Trophoblast cell (in vitro differentiated cells and primary cell): ENCODE results near the gene LGALS9.

Experiments
- DNase-seq, 2 donors: peaks; one replicate each; pipeline ENCODE4 v3.0.0-alpha.2; 2016
- H2AFZ ChIP-seq: 2 replicates; pipeline ENCODE4 v1.6.1; 2013; ENCODE audit warnings: low read length, moderate library complexity, mild to moderate bottlenecking; ENCODE audit not compliant: insufficient read depth, poor library complexity
- H2AK5ac ChIP-seq: 2 replicates; pipeline ENCODE4 v1.6.1; 2013; ENCODE audit warnings: mild to moderate bottlenecking, low read length
- H2BK120ac ChIP-seq: 2 replicates; pipeline ENCODE4 v1.6.1; 2013; ENCODE audit warnings: low read length, mild to moderate bottlenecking, moderate library complexity; ENCODE audit not compliant: insufficient read depth, poor library complexity
- H2BK12ac ChIP-seq: 2 replicates; pipeline ENCODE4 v1.6.1; 2013; ENCODE audit warnings: mild to moderate bottlenecking, low read length, moderate library complexity
- H2BK5ac ChIP-seq: 2 replicates; pipeline ENCODE4 v1.6.1; 2013; ENCODE audit warnings: low read length, low read depth, moderate library complexity, mild to moderate bottlenecking; ENCODE audit not compliant: poor library complexity
- H3K14ac ChIP-seq: 2 replicates; pipeline ENCODE4 v1.6.1; 2013; ENCODE audit warnings: mild to moderate bottlenecking, low read length
- H3K18ac ChIP-seq: 2 replicates; pipeline ENCODE4 v1.6.1; 2013; ENCODE audit warnings: mild to moderate bottlenecking, low read length
- H3K23ac ChIP-seq: 2 replicates; pipeline ENCODE4 v1.6.1; 2013; ENCODE audit warnings: low read length
- H3K27ac ChIP-seq: 2 replicates; pipeline ENCODE4 v1.5.1; 2013; ENCODE audit warnings: low read depth, mild to moderate bottlenecking, inconsistent platforms, low read length, moderate library complexity
- H3K27me3 ChIP-seq: 2 replicates; pipeline ENCODE4 v1.6.1; 2013; ENCODE audit warnings: inconsistent platforms, mild to moderate bottlenecking, low read length, moderate library complexity; ENCODE audit not compliant: insufficient read depth
- H3K36me3 ChIP-seq, 2 experiments: 1 replicate in 1 of 2; 2 replicates in 1 of 2; pipeline ENCODE4 v1.6.1; 2013; ENCODE audit warnings: low read length in 2 of 2, mild to moderate bottlenecking in 2 of 2, moderate library complexity in 1 of 2; ENCODE audit not compliant: insufficient read depth in 2 of 2, control insufficient read depth in 1 of 2
- H3K4ac ChIP-seq: 2 replicates; pipeline ENCODE4 v1.6.1; 2013; ENCODE audit warnings: low read depth, mild to moderate bottlenecking, low read length, moderate library complexity
- H3K4me1 ChIP-seq, 2 experiments: 1 replicate in 1 of 2; 2 replicates in 1 of 2; pipeline ENCODE4 v1.6.1; 2013; ENCODE audit warnings: low read length in 2 of 2, mild to moderate bottlenecking in 2 of 2, moderate library complexity in 1 of 2; ENCODE audit not compliant: insufficient read depth in 2 of 2, control insufficient read depth in 1 of 2
- H3K4me2 ChIP-seq: 2 replicates; pipeline ENCODE4 v1.6.1; 2013; ENCODE audit warnings: inconsistent platforms, mild to moderate bottlenecking, low read length, moderate library complexity
- H3K4me3 ChIP-seq: 2 replicates; pipeline ENCODE4 v1.5.1; 2013; ENCODE audit warnings: mild to moderate bottlenecking, low read depth, low read length, inconsistent platforms
- H3K79me1 ChIP-seq: one replicate; pipeline ENCODE4 v1.6.1; 2013; ENCODE audit warnings: low read length
- H3K79me2 ChIP-seq: 2 replicates; pipeline ENCODE4 v1.6.1; 2013; ENCODE audit warnings: low read length, mild to moderate bottlenecking; ENCODE audit not compliant: control insufficient read depth, insufficient read depth, poor library complexity
- H3K9ac ChIP-seq: 2 replicates; pipeline ENCODE4 v1.6.1; 2013; ENCODE audit warnings: mild to moderate bottlenecking, low read length
- H3K9me3 ChIP-seq: 2 replicates; pipeline ENCODE4 v1.6.1; 2013; ENCODE audit warnings: low read depth, mild to moderate bottlenecking, control low read depth, inconsistent platforms, low read length; ENCODE audit not compliant: insufficient read depth
- H4K12ac ChIP-seq: 2 replicates; pipeline ENCODE4 v1.6.1; 2013; ENCODE audit warnings: low read depth, mild to moderate bottlenecking, low read length, moderate library complexity
- H4K8ac ChIP-seq: 2 replicates; pipeline ENCODE4 v1.6.1; 2013; ENCODE audit warnings: low read depth, mild to moderate bottlenecking, low read length, moderate library complexity
- H4K91ac ChIP-seq: one replicate; pipeline ENCODE4 v1.6.1; 2013; ENCODE audit warnings: low read depth, mild to moderate bottlenecking, low read length, moderate library complexity
- WGBS: extraction: QIAGEN DNeasy Blood & Tissue Kit; methylation state at CpG from one replicate; pipeline ENCODE4 v1.1.7; 2013; ENCODE audit warnings: missing lambda C conversion rate; ENCODE audit not compliant: insufficient read length, insufficient coverage; ENCODE audit errors: extremely low coverage; 5-methylcytosine and 5-hydroxymethylcytosine counted together

LGALS9 gene

DNA sequence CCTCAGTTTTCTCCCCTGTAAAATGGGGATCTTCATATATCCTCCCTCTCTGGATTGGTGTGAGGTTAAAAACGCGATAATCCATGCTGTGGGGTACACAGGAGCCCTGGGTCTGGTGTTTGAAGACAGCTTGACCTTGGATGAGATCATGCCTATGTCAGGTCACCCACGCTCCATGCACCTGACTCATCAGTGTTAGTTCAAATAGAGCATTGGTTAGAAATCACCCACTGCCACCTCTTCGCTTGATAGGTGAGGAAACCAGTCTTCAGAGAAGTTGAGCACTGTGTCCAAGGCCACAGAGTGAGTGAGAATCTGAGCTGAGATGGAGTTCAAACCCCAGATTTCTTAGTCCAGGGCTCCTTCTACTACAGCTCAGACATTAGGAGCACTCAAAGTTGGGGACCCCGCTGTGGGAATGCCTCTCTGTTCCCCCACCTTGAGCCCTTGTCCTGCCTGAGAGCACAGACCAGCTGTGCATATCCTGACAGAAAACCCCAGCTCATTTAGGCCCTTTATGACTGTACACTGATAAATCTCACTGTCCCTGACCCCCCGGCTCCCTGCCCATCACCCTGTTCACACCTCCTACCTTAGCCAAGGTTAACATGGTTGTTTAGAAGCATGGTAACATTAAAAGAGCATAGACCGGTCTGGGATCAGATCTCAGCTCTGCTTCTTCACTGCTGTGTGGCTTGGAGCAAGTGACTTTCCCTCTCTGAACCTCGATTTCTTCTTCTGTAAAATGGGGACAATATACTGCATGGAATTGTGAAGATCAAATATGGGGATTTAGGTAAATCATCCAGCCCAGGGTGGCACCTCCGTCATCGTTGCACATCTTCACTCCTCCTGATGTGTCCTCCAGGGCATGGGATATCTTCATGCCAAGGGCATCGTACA, 22.4 kb upstream of the LGALS9 start:
- Histone ChIP-seq H2BK120ac (no peak overlapping the region), H3K36me3 (peaks cover 49 to 55% of the 10 kb centered on the region in 2 experiments), H3K18ac (no peak overlapping the region), H3K4me1 (no peaks in the 10 kb centered on the region), H2AK5ac (no peak overlapping the region), H3K4ac (no peak overlapping the region), H4K91ac (no peak overlapping the region), H2BK12ac (no peak overlapping the region), H3K14ac (no peak overlapping the region), H3K9ac (no peak overlapping the region), H4K8ac (no peak overlapping the region), H3K9me3 (no peaks in the 10 kb centered on the region), H3K79me1 (no peaks in the 10 kb centered on the region), H4K12ac (no peak overlapping the region), H3K4me2 (no peak overlapping the region), H3K23ac (no peak overlapping the region), H3K27me3 (no peaks in the 10 kb centered on the region), H3K4me3 (no peak overlapping the region), H2BK5ac (no peak overlapping the region), H3K79me2 (no peaks in the 10 kb centered on the region), H2AFZ (no peak overlapping the region), H3K27ac (no peak overlapping the region)
- DNase-seq = no peak
- WGBS = no CpG with 5 or more reads among the region's 11 CpGs

DNA sequence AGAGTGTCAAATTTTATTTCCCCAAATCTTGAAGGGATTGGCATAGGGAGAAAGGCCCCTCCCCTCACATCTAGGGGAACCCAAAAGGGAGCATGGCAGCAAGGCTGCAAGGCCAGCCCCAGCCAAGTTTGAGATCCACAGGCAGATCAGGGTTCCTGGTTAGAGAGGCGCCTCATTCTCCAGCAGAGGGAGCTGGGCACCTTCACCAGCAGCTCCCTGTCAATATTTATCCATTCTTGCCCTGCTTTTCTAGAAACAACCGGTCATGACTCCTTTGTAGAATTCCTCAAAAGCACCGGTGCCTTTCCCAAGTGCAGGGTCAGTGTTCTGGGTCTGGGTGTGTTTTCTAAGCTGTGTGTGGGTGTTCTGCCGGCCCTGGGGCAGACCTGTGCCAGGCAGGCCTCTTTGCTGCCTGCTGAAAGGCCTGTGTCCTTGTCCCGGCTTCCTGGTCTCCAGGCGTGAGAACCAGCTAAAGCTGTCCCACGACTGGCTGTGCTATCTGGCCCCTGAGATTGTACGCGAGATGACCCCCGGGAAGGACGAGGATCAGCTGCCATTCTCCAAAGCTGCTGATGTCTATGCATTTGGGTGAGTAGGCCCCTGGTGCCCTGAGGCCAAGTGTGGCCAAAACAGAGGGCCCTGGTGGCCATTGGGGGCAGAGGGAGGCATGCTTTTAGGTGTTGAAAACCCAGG, 21.2 kb upstream of the LGALS9 start:
- Histone ChIP-seq H4K8ac (no peak overlapping the region), H3K4me3 (no peak overlapping the region), H3K4me1 (no peaks in the 10 kb centered on the region), H3K9ac (no peak overlapping the region), H3K18ac (no peak overlapping the region), H3K79me2 (no peaks in the 10 kb centered on the region), H3K36me3 (peaks cover 38 to 44% of the 10 kb centered on the region in 2 experiments), H3K23ac (no peak overlapping the region), H3K27ac (no peak overlapping the region), H3K9me3 (no peaks in the 10 kb centered on the region), H3K14ac (no peak overlapping the region), H2AFZ (no peak overlapping the region), H3K4ac (no peak overlapping the region), H4K91ac (no peak overlapping the region), H2BK5ac (no peak overlapping the region), H4K12ac (no peak overlapping the region), H3K79me1 (no peaks in the 10 kb centered on the region), H3K4me2 (no peak overlapping the region), H2BK120ac (no peak overlapping the region), H2BK12ac (no peak overlapping the region), H2AK5ac (no peak overlapping the region), H3K27me3 (no peaks in the 10 kb centered on the region)
- WGBS = no CpG with 5 or more reads among the region's 11 CpGs
- DNase-seq = no peak

DNA sequence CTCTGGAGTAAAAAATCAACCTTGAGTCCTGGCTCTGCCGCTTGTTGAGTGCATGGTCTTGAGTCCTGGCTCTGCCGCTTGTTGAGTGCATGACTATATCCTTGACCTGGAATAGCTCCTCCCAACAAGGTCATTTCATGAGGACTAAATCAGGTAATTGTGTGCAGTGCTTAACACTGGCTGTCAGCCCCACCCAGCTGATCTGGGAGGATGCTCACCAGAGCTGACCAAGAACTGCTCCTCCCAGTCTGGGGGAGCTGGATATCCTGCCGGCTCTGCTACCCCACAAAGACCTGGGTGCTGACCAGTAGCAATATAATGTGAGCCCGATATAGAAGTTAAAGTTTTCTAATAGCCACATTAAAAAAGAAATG, 20.7 kb upstream of the LGALS9 start:
- no peak overlapping the region for H3K4me2 ChIP-seq
- no peaks in the 10 kb centered on the region for H3K79me2 ChIP-seq
- no peak overlapping the region for H4K12ac ChIP-seq
- H3K36me3 ChIP-seq = peaks cover 35 to 38% of the 10 kb centered on the region in 2 experiments
- no peak overlapping the region for H3K9ac ChIP-seq
- no CpG with 5 or more reads among the region's 4 CpGs for WGBS
- no peak overlapping the region for H3K23ac ChIP-seq
- H4K8ac ChIP-seq = no peak overlapping the region
- H2BK12ac ChIP-seq = no peak overlapping the region
- no peak overlapping the region for H3K4ac ChIP-seq
- no peak overlapping the region for H3K4me3 ChIP-seq
- no peak overlapping the region for H3K14ac ChIP-seq
- H3K18ac ChIP-seq = no peak overlapping the region
- H3K9me3 ChIP-seq = no peaks in the 10 kb centered on the region
- DNase-seq = no peak
- H2AFZ ChIP-seq = no peak overlapping the region
- no peak overlapping the region for H2BK120ac ChIP-seq
- H3K4me1 ChIP-seq = no peaks in the 10 kb centered on the region
- H2AK5ac ChIP-seq = no peak overlapping the region
- H4K91ac ChIP-seq = no peak overlapping the region
- H3K27ac ChIP-seq = no peak overlapping the region
- H3K27me3 ChIP-seq = no peaks in the 10 kb centered on the region
- H3K79me1 ChIP-seq = no peaks in the 10 kb centered on the region
- no peak overlapping the region for H2BK5ac ChIP-seq

DNA sequence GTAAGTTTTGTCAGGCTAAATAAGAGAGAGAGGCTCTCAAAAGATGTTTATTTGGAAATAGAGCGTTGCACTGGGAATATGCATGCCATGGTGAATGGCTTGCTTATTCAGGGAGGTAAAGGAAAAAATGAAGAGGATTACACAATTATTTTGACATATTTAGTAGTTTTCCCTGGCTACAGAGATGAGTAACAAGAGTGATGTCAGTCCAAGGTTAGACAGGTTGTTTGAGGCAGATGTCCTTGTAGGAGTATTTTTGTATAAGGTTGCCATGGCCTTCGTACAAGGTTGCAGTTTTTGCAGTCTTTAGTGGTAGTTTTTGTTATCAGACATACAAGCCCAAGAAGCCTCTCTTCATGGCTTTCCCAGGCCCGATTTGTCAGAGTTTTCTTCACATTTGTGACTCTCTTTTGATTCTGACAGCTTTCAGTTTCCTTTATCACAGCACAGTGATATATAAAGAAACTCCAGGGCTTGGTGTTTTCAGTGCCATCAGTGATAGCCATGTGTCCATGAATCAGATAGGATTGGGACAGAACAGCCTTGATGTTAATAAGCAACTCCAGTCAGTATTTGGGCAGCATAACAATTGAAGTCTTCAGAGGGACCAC, 18.7 kb upstream of the LGALS9 start:
- H4K91ac ChIP-seq = no peak overlapping the region
- no CpG with 5 or more reads among the region's 3 CpGs for WGBS
- no peak overlapping the region for H3K4me3 ChIP-seq
- no peaks in the 10 kb centered on the region for H3K9me3 ChIP-seq
- no peak overlapping the region for H4K12ac ChIP-seq
- H3K14ac ChIP-seq = no peak overlapping the region
- H3K79me2 ChIP-seq = no peaks in the 10 kb centered on the region
- no peak overlapping the region for H2BK12ac ChIP-seq
- H3K79me1 ChIP-seq = no peaks in the 10 kb centered on the region
- DNase-seq = peak in 1 of 2 donors; percentile 13
- H3K9ac ChIP-seq = no peak overlapping the region
- no peak overlapping the region for H3K4ac ChIP-seq
- H3K36me3 ChIP-seq = peaks cover 35 to 40% of the 10 kb centered on the region in 2 experiments
- no peak overlapping the region for H3K18ac ChIP-seq
- no peak overlapping the region for H4K8ac ChIP-seq
- no peaks in the 10 kb centered on the region for H3K27me3 ChIP-seq
- no peak overlapping the region for H2BK120ac ChIP-seq
- no peak overlapping the region for H2AFZ ChIP-seq
- no peaks in the 10 kb centered on the region for H3K4me1 ChIP-seq
- H2BK5ac ChIP-seq = no peak overlapping the region
- no peak overlapping the region for H3K27ac ChIP-seq
- H3K23ac ChIP-seq = no peak overlapping the region
- H3K4me2 ChIP-seq = no peak overlapping the region
- H2AK5ac ChIP-seq = no peak overlapping the region
